ENCODE data around the gene RRBP1.

The RRBP1 gene, protein sequence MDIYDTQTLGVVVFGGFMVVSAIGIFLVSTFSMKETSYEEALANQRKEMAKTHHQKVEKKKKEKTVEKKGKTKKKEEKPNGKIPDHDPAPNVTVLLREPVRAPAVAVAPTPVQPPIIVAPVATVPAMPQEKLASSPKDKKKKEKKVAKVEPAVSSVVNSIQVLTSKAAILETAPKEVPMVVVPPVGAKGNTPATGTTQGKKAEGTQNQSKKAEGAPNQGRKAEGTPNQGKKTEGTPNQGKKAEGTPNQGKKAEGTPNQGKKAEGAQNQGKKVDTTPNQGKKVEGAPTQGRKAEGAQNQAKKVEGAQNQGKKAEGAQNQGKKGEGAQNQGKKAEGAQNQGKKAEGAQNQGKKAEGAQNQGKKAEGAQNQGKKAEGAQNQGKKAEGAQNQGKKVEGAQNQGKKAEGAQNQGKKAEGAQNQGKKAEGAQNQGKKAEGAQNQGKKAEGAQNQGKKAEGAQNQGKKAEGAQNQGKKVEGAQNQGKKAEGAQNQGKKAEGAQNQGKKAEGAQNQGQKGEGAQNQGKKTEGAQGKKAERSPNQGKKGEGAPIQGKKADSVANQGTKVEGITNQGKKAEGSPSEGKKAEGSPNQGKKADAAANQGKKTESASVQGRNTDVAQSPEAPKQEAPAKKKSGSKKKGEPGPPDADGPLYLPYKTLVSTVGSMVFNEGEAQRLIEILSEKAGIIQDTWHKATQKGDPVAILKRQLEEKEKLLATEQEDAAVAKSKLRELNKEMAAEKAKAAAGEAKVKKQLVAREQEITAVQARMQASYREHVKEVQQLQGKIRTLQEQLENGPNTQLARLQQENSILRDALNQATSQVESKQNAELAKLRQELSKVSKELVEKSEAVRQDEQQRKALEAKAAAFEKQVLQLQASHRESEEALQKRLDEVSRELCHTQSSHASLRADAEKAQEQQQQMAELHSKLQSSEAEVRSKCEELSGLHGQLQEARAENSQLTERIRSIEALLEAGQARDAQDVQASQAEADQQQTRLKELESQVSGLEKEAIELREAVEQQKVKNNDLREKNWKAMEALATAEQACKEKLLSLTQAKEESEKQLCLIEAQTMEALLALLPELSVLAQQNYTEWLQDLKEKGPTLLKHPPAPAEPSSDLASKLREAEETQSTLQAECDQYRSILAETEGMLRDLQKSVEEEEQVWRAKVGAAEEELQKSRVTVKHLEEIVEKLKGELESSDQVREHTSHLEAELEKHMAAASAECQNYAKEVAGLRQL (N-terminal part only)

DNA sequence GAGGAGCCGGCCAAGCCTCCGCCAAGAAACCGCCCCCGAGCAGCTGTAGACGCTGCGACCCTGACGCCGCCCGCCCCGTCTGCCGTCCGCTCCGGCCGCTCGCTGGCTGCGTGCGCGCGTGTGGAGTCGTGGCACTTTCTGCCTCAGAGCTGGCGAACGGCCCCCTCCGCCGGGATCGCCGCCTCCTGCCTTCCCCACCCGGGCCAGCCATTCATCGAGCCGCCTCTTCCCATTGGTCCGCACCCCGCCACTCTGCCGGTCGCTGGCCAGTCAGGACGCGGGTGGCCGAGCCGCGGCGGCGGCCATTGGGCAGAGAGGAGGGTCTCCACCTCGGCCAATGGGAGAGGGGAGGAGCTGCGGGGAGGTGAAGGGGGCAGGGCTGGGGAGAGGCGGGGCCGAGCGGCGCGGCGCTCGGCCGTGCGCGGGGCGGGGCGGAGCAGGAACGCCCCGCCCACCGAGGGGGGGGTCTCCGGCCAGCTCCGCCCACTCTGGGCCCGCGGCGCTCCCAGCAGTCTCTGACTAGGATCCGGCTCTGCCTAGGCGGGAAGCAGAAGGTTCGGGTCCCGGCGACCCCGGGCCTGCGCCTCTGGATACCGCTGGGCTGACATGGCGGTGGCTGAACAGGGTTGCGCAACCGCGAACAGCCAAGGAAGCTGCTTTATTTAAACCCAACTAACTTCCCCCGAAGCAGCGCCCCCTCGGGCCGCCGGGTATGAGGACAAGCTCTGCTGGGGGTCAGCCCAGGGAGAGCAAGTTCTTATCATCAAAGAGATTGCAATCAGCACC is at the start of gene RRBP1:
TSS of gene RRBP1 (minus strand) at position 140 of the 786 bp plus-strand sequence. CDS start 21,735 bp downstream, outside the sequence.
- peak; percentile 100 for DNase-seq

DNA sequence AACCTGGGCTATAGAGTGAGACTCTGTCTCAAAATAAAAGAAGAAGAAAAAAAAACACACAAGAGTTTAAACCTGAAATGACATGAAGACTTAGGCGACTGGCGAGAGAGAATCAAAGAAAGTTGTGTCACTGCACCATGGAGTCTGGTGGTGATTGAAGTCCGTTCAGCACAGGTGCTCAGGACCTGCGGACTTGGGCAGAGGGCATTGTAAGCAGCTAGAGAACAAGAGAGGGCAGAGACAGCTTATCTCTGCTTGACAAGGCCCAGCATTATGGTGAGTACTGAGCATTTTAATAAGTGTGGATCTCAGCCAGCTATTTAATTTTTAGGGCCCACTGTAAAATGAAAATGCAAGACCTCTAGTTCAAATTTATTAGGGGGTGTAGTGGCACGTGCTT is 49.2 kb upstream of the RRBP1 start:
- DNase-seq = no peak

DNA sequence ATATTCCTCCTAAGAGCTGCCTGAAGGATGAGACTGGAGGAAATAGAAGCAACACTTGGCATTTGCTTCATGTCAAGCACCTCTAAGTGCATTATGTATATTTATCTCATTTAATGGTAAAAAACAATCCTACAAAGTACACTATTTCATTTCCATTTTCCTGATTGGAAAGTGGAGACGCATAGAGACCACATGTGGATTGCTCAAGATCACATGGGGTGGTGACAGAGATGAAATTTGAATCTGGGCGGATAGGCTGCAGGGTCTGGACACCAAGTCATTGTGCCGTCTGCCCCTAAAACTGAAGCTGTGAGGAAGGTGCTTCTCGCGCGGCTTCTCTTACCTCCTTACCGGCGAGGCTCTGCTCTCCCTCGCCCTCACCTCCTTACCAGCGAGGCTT is 48.0 kb upstream of the RRBP1 start:
- DNase-seq = no peak

DNA sequence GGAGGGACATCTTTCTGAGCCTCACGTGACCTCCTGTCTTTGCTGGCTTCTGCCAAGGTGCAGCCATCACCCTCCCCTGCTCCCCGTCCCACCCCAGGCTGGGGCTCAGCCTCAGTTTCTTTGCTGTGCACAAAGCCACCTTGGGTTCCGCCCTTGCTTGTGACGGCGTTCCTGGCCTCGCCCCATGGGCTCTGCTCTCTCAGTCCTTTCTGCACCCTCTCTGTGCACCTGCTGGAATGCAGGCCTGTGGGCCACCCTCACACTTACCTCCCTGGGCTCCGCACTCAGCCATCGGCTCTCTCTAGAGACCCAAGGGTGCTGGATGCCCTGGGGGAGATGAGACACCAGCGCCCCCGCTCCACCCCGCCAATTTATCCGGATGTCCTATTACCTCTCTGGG is 46.0 kb upstream of the RRBP1 start:
- DNase-seq = no peak

DNA sequence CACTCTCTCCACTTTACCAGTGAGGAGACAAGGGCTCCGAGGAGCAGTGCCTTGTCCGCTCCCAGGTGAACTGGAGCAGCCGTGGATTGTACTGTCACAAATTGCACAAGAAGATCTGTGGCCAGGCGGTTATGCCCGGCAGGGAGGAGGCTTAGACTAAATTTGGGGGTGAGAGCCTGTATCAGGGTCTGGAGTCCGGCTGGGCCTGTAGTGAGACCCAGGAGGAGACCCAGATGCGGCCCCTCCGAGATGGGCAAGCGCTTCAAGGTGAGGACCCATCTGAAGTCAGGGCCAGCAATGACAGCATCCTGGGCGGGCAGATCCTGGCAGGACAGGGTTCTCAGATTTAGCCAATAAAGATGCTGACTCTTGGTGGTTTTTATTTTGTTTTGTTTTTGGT is 45.3 kb upstream of the RRBP1 start:
- DNase-seq = no peak

DNA sequence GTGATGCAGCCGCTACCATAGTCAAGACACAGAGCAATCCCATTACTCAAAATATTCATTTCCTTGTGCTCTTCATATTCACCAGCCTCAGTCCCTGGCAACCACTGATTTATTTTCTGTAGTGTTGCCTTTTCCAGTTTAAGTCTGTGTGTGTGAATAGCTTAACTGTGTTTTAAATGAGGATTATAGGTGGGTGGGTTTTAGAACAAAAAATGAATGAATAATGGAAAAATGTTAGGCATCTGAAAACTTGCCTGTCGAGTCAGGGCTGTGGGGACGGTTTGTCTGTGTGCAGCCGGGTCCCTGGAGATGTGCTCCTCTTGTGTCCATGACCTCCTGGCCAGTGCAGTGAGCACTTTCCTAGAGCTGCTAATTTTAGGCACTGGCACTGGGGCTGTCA is 44.9 kb upstream of the RRBP1 start:
- no peak for DNase-seq

DNA sequence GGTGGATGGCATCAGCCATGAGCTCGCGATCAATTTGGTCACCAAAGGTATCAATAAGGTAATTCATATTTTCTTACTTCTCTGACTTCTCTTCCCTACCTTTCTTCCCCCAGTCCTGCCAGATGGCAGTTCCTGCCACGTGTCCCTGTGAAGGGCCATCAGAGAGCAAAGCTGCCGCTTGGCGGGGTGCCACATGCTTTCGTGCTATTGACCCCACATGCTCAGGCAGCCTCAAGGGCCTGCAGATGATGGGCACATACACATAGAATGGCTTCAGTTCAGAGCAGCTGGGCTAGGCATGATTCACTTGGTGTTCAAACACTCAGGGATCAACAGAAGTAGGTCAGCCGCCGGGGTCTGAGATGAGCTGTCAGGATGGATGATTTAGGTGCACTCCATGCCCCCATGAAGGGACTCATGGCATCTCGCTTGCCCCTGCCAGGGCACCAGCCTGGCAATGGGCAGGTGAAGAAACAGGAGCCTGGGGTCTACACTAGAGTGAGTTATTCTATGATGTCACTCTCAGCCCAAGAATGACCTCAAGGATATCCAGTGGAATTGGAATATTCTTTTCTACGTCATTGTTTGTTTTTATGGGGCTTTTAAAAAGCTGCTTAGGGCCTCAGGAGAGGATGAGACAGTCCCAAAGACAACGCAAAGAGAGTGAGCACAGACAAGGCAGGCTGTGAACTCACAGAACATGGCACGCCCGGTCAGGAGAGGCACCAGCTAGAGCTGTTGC is 43.2 kb upstream of the RRBP1 start:
- DNase-seq = no peak

DNA sequence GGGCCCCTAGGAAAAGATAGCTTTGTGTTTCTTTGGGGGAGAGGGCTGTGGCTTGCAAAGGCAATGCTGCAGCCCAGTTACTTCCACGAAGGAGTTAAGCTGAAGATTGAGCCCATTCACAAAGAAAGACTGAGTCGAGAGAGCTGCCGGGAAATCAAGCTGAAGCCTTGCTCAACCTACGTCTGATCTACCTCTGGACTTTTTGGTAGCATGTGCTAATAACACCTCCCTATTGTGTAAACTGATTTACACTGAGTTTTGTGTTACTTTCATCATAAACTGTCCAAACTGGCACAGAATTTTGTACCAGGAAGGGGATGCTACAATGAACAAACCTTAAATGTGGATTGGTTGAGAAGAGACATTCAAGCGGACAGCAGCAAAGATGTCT is 41.3 kb upstream of the RRBP1 start:
- no peak for DNase-seq

DNA sequence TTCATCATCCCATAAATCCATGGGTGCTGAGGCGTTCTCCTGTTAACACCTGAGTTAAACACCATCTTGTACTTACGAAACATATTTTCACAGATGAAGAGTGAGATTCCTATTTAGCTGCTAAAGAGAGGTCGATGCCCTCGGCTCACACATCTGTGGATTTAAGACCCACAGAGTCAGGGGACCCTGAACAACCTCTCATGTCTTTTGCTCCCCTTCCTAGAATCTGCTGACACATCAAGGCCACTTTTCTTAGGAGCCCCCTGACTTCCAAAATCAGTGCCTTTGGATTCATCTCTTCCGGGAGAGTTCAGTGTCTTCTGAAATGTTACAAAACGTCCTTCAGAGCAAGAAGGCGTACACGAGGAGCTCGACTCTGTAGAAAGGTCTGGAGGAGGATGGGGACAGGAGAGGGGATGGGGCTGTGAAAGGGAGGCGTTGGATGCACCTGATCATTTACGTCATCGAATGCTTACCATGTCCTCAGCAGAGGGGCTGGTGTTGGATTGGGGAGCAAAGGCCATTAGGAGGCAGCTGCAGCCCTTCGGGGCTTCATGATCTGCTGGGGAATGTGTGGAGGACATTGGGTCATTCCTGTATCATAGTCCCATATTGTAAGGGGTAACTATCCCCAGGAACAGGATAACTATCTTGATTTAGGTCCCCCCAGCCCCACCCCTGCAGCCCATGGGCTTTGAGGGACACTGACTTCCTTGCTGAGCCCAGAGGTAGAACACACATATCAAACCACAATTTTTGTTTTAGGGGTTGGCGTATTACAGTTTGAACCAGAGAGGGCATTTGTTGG is 40.7 kb upstream of the RRBP1 start:
- no peak for DNase-seq

DNA sequence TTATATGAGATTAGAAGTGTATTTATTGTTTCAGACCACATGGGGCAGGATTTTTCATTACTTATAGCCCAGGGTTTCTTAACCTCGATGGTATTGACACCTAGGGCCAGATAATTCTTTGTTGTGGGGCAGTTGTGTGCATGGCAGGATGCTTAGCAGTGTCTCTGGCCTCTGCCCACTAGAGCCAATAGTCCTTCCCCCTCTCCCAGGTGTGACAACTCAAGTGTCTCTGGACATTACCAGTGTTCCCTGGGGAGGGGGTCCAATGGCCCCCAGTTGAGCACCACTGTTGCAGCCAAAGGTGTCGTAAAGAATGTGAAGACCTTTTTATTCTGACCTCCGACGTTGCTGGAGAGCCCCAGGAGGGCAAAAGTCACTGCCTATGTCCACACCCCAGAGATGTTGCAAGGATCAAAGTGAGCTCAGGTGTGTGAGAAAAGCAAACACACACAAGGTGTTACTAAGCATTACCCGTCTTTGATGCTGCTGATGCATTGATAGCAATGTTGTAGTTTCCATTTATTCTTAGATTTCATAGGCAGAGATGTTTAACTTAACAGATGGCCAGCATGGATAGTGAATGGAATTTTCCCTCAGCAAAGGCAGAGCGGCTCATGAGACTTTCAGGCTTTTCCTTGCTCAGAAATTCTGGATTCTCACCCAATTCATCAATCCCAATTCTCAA is 39.9 kb upstream of the RRBP1 start:
- DNase-seq = no peak

DNA sequence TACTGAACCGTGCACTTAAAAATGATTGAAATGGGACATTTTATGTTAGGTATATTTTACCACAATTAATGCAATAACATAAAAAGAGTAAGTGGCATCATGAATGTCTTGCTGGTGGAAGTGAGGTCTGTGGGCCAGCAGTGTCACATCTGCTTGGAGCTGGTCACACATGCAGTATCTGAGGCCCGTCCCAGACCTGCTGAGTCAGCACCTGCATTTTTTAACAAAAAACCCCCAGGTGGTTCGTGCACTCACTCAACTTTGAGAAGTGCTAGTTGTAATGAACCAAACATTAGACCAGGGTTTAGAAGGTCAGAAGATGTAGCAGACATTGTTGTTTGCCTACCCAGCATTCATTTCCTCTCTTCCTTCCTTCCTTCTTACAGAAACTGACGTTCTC is 38.7 kb upstream of the RRBP1 start:
- DNase-seq = no peak

DNA sequence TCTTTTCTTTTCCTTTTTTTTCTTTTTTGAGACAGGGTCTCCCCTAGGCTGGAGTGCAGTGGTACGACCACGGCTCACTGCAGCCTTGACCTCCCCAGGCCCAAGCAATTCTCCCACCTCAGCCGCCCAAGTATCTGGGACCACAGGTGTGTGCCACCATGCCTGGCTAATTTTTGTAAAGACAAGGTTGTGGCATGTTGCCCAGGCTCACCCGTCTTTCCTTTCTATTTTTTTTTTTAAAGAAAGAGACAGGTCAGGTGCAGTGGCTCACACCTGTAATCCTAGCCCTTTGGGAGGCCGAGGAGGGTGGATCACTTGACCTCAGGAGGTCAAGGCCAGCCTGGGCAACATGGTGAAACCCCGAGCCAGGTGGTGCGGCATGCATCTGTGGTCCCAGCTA is 34.3 kb upstream of the RRBP1 start:
- no peak for DNase-seq

DNA sequence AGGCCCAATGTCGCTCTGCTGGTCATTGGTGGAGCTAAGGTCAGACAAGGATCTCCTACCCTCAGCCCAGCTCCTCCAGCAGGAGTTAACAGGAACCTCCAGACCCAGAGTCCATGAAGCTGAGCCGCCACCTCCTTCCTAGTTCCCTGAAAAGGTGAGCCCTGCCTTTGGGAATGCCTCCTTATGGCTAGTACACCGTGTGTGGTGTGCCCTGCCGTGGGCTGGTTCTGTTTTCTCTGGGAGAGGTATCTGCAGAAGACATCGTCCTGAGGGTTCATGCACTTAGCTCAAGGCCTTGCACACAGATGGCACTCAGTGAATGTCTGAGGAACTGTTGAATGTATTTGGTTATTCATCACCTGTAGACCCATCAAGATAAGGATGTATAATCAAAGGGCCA is 33.0 kb upstream of the RRBP1 start:
- DNase-seq = no peak

DNA sequence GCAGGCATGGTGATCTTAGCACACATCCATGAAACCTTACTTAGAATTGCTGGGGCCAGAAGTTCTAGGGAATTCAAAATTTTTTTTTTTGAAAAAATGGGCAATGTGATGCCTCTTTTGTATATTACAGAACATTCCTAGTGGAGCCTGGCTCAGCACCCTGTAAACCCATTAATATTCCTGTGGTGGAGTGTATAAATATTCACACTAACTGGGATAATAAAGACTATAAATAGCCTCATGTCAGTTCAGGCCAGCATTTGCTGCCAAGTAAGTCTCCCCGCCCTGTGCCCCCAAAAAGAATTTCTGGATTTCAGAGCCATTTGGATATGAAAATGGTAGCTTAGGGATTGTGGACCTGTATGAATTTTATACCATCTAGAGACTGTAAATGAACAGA is 32.6 kb upstream of the RRBP1 start:
- no peak for DNase-seq

DNA sequence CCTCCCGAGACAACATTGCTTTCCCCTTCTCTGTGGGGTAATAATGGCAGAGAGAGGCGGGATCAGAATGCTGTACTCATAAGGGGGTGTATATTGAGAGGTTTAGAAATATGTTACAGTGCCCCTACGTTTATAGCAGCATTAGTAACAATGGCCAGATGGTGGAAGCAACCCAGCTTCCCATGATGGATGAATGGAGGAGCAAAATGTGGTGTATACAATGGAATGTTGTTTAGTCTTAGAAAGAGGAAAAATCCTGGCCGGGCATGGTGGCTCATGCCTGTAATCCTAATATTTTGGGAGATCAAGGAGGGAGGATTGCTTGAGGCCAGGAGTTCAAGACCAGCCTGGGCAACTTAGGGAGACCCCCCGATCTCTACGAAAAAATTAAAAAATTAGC is 30.7 kb upstream of the RRBP1 start:
- no peak for DNase-seq

DNA sequence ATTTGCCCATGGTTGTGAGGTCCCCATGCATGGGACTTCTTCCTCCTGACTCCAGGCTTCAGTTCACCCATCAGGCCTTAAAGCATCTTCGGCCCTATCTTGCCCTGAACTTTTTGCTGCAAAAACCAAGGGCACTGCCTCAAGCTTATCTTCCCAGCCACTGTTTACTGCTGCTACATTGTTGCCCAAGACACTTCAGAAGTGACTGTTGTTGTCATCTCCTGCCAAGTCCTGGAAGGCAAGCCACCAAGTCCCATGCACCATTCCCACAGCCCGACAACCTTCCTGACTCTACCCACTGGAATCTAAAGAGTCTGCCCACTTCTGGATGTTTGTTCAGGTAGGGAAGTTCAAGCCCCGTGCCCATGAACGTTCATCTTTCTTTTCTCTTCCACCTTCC is 30.2 kb upstream of the RRBP1 start:
- DNase-seq = no peak

DNA sequence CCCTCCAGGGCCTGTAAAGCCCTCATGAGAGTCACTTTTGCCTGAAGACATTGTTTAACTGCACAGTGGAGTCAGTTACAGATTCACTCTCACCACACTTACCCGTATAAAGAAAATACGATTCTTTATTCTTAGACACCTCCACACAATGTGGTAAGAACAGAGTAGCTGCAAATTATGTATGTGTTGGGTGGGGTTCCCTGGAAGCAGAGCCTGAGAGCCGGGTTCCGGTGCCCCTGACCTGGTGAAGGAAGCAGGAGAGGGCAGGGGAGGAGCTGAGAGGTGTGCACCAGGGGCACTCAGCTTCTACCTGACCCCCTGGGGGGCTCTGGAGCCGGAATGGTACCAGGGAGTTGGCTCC is 29.2 kb upstream of the RRBP1 start:
- DNase-seq = no peak

DNA sequence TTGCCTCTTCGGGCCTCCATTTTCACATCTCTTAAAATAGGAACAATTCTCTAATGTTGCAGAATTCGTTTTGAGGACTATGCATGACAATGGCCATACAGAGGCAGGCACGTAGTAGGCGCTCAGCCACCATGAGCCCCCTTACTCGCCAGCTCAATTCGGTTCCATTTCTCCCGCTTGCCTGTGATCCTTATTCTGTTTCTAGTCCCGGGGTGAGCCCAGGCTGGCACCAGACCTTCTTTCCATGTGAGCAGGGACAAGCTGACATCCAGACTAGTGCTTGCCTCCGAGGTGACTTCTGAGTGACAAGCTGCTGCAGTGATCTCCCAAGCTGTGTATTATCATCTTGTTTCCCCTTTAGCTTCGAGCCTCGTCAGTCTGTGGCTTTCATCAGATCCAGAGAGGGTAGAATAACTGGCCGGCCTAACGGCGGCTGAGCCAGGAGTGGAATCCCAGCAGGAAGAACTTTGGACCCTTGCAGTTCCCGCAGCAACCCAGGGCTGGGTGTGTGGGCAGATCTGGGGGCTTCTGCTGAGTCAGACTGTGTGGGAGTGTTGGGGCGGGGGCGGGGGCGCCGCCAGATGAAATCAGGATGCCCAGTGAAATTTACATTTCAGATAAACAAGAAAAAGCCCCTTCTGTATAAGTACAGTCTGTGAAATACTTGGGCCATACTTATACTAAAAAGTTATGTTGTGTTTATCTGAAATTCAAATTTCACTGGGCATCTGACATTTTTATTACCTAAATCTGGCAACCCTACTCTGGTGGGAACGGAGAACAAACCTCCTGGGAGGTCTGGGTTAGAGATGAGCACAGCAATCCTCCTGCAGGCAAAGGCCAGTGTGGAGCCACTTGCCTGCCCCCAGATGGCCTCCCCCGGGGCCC is 28.6 kb upstream of the RRBP1 start:
- DNase-seq = no peak
